Left lung (tissue), 10 donors: ENCODE data around the gene APOH. TPM values are rescaled to one million over a fixed set of nuclear protein-coding genes. Genes with fewer than 3 reads are reported as not detected.

ENCODE experiments used
- ATAC-seq: fragments of 200-7000 bp; cut with Tn5 transposase; one replicate; pipeline ENCODE4 v1.9.1; 2020; ENCODE audit warnings: moderate library complexity
- DNase-seq, 4 donors: peaks; one replicate each; pipeline ENCODE4 v3.0.0-alpha.2; 2013 to 2020
- H3K27ac ChIP-seq, 2 donors: fragments of 200-600 bp; sonication (generic) in 1 of 2; one replicate each; pipeline versions ENCODE4 v1.5.0 to v1.8.0; 2020 to 2021
- H3K27me3 ChIP-seq, 2 donors: fragments of 200-600 bp; sonication (generic) in 1 of 2; one replicate each; pipeline versions ENCODE4 v1.5.0 to v1.8.0; 2020 to 2021
- H3K36me3 ChIP-seq, 2 donors: fragments of 200-600 bp; sonication (generic) in 1 of 2; one replicate each; pipeline versions ENCODE4 v1.5.0 to v1.8.0; 2020 to 2021
- H3K4me1 ChIP-seq, 2 donors: fragments of 200-600 bp; one replicate each; pipeline ENCODE4 v1.8.0; 2021
- H3K4me3 ChIP-seq, 2 donors: fragments of 200-600 bp; sonication (generic) in 1 of 2; one replicate each; pipeline versions ENCODE4 v1.5.0 to v1.8.0; 2020 to 2021; ENCODE audit warnings: mild to moderate bottlenecking in 1 of 2
- H3K9me3 ChIP-seq, 2 donors: fragments of 200-600 bp; sonication (generic) in 1 of 2; one replicate each; pipeline versions ENCODE4 v1.5.0 to v1.8.0; 2020 to 2021
- CTCF ChIP-seq, 2 donors: fragments of 200-600 bp; sonication (generic) in 1 of 2; IDR thresholded peaks; one replicate each; pipeline versions ENCODE4 v1.5.0 to v1.8.0; 2021; ENCODE audit warnings: antibody characterized with exemption in 2 of 2
- intact Hi-C, 2 donors: fragments of 100-400 bp; cut with DNase I; formaldehyde crosslinking; loops; one replicate each; pipeline versions ENCODE4 v1.11.2 to v1.14.2; 2022
- polyA plus RNA-seq, 6 donors: library from polyadenylated mRNA; unstranded; fragments of 120-200 nt; gene quantifications; one replicate each; pipeline ENCODE4 v1.2.1, GENCODE V29; 2013; ENCODE audit not compliant: insufficient read length in 6 of 6
- total RNA-seq, 2 donors: library from RNA; stranded (reverse); fragmentation: NEBNext Ultra II Directional; extraction: Animal tissue kit (Norgen Biotek cat#: 25700); gene quantifications; one replicate each; pipeline ENCODE4 v1.2.1, GENCODE V29; 2021
- donor health status: DM: no; HTN: yes; CAD: no.
- donor health status: DM: no; HTN: no; CAD: no.

APOH gene
- total and polyA plus RNA-seq, 8 donors: 1.3 to 5.7 (median 2.9) TPM

DNA sequence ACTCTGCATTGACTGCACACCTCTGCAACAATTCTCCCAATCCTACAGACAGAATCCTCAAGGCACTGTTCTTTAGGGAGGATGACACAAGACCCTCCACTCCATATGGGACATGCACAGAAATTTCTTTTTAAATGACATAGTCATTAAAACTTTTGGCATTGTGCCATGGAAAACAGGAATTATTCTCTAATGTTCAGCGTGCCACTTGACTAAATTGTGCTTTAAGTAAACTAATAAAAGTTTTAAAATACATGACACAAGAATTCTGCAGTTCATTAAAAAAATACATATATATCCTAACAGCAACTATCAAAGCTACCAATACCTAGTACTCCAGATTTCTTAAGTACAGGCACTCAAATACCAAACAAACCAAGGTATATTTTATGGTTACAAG, 53.3 kb downstream of the APOH start:
- no peak for TF ChIP-seq CTCF (IDR thresholded peaks at IDR 0.05)
- H3K4me1 ChIP-seq: no peaks in the 10 kb centered on the region
- no peak overlapping the region for H3K27ac ChIP-seq
- no peak overlapping the region for H3K4me3 ChIP-seq
- intact Hi-C loops: no loop called here
- H3K27me3 ChIP-seq: no peaks in the 10 kb centered on the region
- ATAC-seq (no peak), DNase-seq (no peak)
- H3K9me3 ChIP-seq: no peaks in the 10 kb centered on the region
- no peaks in the 10 kb centered on the region for H3K36me3 ChIP-seq

DNA sequence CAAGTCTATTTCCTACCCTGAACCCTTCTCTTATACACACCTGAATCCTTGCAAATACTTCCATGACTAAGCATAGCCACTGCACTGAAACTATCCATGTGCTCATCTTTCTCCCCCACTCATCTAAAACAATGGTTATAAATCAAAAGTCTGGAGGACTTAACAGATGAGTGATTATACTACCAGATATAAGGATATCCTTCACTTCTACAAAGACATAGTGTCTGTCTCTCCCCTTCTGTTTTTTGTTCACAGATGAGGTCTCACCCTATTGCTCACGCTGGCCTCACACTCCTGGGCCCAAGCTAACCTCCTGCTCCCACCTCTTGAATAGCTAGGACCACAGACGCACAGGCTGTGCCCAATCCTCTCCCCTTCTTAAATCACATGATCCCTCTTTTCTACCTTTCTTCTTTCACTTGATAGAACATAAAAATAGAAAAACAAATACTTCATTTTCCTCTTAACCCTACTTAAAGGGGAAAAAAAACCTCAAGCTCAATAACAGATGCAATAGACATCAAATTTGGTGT, 56.5 kb downstream of the APOH start:
- Histone ChIP-seq H3K4me1 (no peaks in the 10 kb centered on the region), H3K27ac (no peak overlapping the region), H3K4me3 (no peak overlapping the region), H3K27me3 (no peaks in the 10 kb centered on the region), H3K36me3 (no peaks in the 10 kb centered on the region), H3K9me3 (no peaks in the 10 kb centered on the region)
- intact Hi-C loops: no loop called here
- TF ChIP-seq CTCF (IDR thresholded peaks at IDR 0.05): no peak
- peak in 1 of 4 donors; percentile 43 for DNase-seq
- ATAC-seq: peak; percentile 92

- Histone ChIP-seq H3K27me3 (no peaks in the 10 kb centered on the region), H3K36me3 (no peaks in the 10 kb centered on the region), H3K4me1 (no peaks in the 10 kb centered on the region), H3K4me3 (no peak overlapping the region), H3K27ac (no peak overlapping the region), H3K9me3 (no peaks in the 10 kb centered on the region)
- DNase-seq: no peak
- TF ChIP-seq CTCF (IDR thresholded peaks at IDR 0.05): no peak
- ATAC-seq: no peak
- intact Hi-C loops: no loop called here
These were observed 57.1 kb downstream of the APOH start for GRCh38 chr17:66172144-66172543.

DNA sequence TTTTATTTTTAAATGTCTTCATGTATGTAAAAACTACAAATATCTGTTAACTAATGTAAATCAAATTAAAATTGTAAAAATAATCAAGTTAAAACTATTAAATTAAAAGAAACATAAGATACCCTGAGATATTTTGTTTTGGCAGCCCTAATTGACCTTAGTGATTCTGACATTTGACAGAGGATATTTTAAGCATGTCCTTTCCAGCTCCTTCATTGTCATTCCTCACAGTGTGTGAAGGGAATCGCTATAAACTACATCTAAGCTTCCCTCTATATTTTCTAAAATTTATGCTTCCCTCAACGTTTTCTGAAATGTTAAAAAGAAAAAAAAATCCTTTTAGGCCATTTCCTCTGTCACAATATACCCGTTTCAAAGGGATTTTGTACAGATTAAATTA, 57.5 kb downstream of the APOH start:
- no peak for DNase-seq
- Histone ChIP-seq H3K4me3 (no peak overlapping the region), H3K27me3 (no peaks in the 10 kb centered on the region), H3K27ac (no peak overlapping the region), H3K36me3 (no peaks in the 10 kb centered on the region), H3K4me1 (no peaks in the 10 kb centered on the region), H3K9me3 (no peaks in the 10 kb centered on the region)
- no peak for TF ChIP-seq CTCF (IDR thresholded peaks at IDR 0.05)
- ATAC-seq: no peak
- intact Hi-C loops: no loop called here

DNA sequence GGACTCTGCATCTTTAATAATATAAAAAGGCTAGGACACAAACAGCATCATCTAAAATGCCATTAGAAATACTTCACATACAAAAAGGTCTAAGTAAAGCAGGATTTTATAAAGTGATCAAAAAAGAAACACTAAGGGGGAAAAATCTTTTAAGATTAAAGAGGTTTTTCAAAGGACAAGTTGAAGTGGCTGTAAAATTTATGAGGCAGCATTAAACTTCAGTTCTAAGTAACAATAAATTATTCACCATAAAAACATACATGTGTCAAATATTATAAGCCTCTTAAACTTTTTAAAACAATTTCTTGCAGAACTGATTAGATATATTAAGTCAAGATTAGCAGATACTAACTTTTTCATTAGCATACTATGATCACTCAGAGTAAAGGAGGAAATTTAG, 58.0 kb downstream of the APOH start:
- Histone ChIP-seq H3K9me3 (no peaks in the 10 kb centered on the region), H3K4me1 (no peaks in the 10 kb centered on the region), H3K36me3 (no peaks in the 10 kb centered on the region), H3K4me3 (no peak overlapping the region), H3K27me3 (no peaks in the 10 kb centered on the region), H3K27ac (no peak overlapping the region)
- ATAC-seq: no peak
- no peak for TF ChIP-seq CTCF (IDR thresholded peaks at IDR 0.05)
- intact Hi-C loops: no loop called here
- DNase-seq: no peak
